Vagina (tissue), 2 donors: ENCODE measurements around the gene SYT1.

Source experiments
- CTCF ChIP-seq, 3 experiments: fragments of 450-650 bp in 2 of 3; fragments of 200-600 bp in 1 of 3; sonication (generic) in 1 of 3; IDR thresholded peaks; one replicate each; pipeline ENCODE4 v1.5.1; 2017 to 2019; ENCODE audit warnings: antibody characterized with exemption in 3 of 3, mild to moderate bottlenecking in 2 of 3, moderate library complexity in 2 of 3
- POLR2A ChIP-seq, 2 donors: fragments of 450-650 bp; IDR thresholded peaks; one replicate each; pipeline ENCODE4 v1.6.1; 2017; ENCODE audit warnings: antibody characterized with exemption in 2 of 2, mild to moderate bottlenecking in 2 of 2, moderate library complexity in 2 of 2
- POLR2AphosphoS5 ChIP-seq, 2 donors: sonication (generic); formaldehyde crosslinking; IDR thresholded peaks; one replicate each; pipeline ENCODE4 v1.9.0; 2017; ENCODE audit warnings: antibody characterized with exemption in 2 of 2, mild to moderate bottlenecking in 2 of 2, low read depth in 1 of 2; ENCODE audit not compliant: insufficient read depth in 1 of 2

- TF ChIP-seq POLR2AphosphoS5 (IDR thresholded peaks at IDR 0.05; ENCODE audit: insufficient read depth in 1 of 2, low read depth in 1 of 2) (no peak), CTCF (IDR thresholded peaks at IDR 0.05) (no peak), POLR2A (IDR thresholded peaks at IDR 0.05) (no peak)
Observed at GRCh38 chr12:79016181-79016580, 151.6 kb downstream of the SYT1 start.
